HepG2 (cell line): ENCODE measurements around the gene HOXB4. TPM values are rescaled to one million over a fixed set of nuclear protein-coding genes. Genes with fewer than 3 reads are reported as not detected.

Experiments used
- ATAC-seq: fragments of 200-7000 bp; cut with Tn5 transposase; 3 replicates; pipeline ENCODE4 v1.9.1; 2020; ENCODE audit warnings: mild to moderate bottlenecking, moderate library complexity
- BruUV-seq: library from RNA; stranded (reverse); fragments of 400-500 nt; replicated peaks from 2 replicates; lab custom pipeline; 2021; lab: Mats Ljungman, UMichigan
- CTCF ChIA-PET: fragments of 300-600 bp; formaldehyde crosslinking; extraction: SDS; loops from one replicate; lab custom pipeline; 2021; ENCODE audit warnings: low total read pairs, inconsistent platforms, low intra/inter-chr PET ratio; lab: Yijun Ruan, JAX
- POLR2A ChIA-PET: fragments of 350-600 bp; sonication (Branson Sonifier 250); formaldehyde crosslinking; loops from one replicate; lab custom pipeline; 2020; ENCODE audit warnings: antibody characterized with exemption, inconsistent platforms; lab: Yijun Ruan, JAX
- DNase-seq: peaks from one replicate; pipeline ENCODE4 v3.0.0-alpha.2; 2015; ENCODE audit warnings: low spot score
- FAIRE-seq: peaks from 3 replicates; lab custom pipeline; 2011; peaks lifted over from hg19 to GRCh38; lab: Jason Lieb, UNC
- H2AFZ ChIP-seq: one replicate; pipeline ENCODE4 v1.6.1; 2011; ENCODE audit warnings: low read length, inconsistent platforms
- H3K27ac ChIP-seq: fragments of 300-600 bp; 3 replicates; pipeline ENCODE4 v1.8.0; 2011; ENCODE audit warnings: mixed run types, mild to moderate bottlenecking, mixed read lengths, low read length, inconsistent platforms; ENCODE audit not compliant: insufficient read depth; ENCODE audit errors: extremely low read length
- H3K27me3 ChIP-seq, 2 experiments: fragments of 200-600 bp in 1 of 2; 2 replicates in 1 of 2; 3 replicates in 1 of 2; pipeline versions ENCODE4 v1.6.0 to v1.8.0; 2011; ENCODE audit warnings: low read length in 2 of 2, mild to moderate bottlenecking in 2 of 2, moderate library complexity in 2 of 2, inconsistent platforms in 1 of 2; ENCODE audit not compliant: insufficient read depth in 2 of 2, control insufficient read depth in 1 of 2
- H3K36me3 ChIP-seq, 2 experiments: fragments of 200-600 bp in 1 of 2; replicated peaks in 1 of 2; 2 replicates in 1 of 2; 3 replicates in 1 of 2; pipeline versions ENCODE4 v1.5.1 to v1.8.0; 2011; ENCODE audit warnings: low read length in 2 of 2, inconsistent platforms in 1 of 2; ENCODE audit not compliant: insufficient read depth in 2 of 2, control insufficient read depth in 1 of 2
- H3K4me1 ChIP-seq: 2 replicates; pipeline ENCODE4 v1.5.1; 2012; ENCODE audit warnings: low read length, inconsistent platforms; ENCODE audit not compliant: insufficient read depth
- H3K4me2 ChIP-seq: 2 replicates; pipeline ENCODE4 v1.6.0; 2011; ENCODE audit warnings: low read depth, low read length, inconsistent platforms
- H3K4me3 ChIP-seq, 3 experiments: fragments of 200-600 bp in 1 of 3; sonication (generic), shearing (Covaris generic) in 1 of 3; replicated peaks in 1 of 3; 2 replicates each; pipeline ENCODE4 v1.5.1; 2011 to 2016; ENCODE audit warnings: low read length in 3 of 3, inconsistent platforms in 2 of 3, low read depth in 2 of 3, mild to moderate bottlenecking in 2 of 3, control low read depth in 1 of 3, mixed read lengths in 1 of 3; ENCODE audit not compliant: insufficient read depth in 1 of 3
- H3K79me2 ChIP-seq: one replicate; pipeline ENCODE4 v1.6.1; 2011; ENCODE audit warnings: low read length, inconsistent platforms; ENCODE audit not compliant: insufficient read depth
- H3K9ac ChIP-seq: 2 replicates; pipeline ENCODE4 v1.6.0; 2011; ENCODE audit warnings: mild to moderate bottlenecking, low read depth, low read length, inconsistent platforms; ENCODE audit not compliant: insufficient read depth
- H3K9me3 ChIP-seq: 2 replicates; pipeline ENCODE4 v1.5.1; 2012; ENCODE audit warnings: mild to moderate bottlenecking, low read length
- H4K20me1 ChIP-seq: 2 replicates; pipeline ENCODE4 v1.6.0; 2011; ENCODE audit warnings: inconsistent platforms, mild to moderate bottlenecking, low read length, moderate library complexity; ENCODE audit not compliant: insufficient read depth
- EZH2 ChIP-seq: conservative IDR thresholded peaks from 2 replicates; pipeline ENCODE4 v1.6.1; 2012; ENCODE audit warnings: mild to moderate bottlenecking, low read depth, low read length, moderate library complexity
- ZNF253 ChIP-seq: sonication (generic); formaldehyde crosslinking; IDR thresholded peaks from 2 replicates; pipeline ENCODE4 v1.8.0; 2022; ENCODE audit warnings: mild to moderate bottlenecking, missing genetic modification reagents, borderline replicate concordance
- ZNF577 ChIP-seq: sonication (generic); formaldehyde crosslinking; IDR thresholded peaks from 2 replicates; pipeline ENCODE4 v1.4.0; 2020; ENCODE audit warnings: mild to moderate bottlenecking, low read depth, missing genetic modification reagents, borderline replicate concordance
- WGBS: methylation state at CpG from one replicate; pipeline ENCODE4 v1.1.6; 2017; ENCODE audit warnings: low lambda C conversion rate; 5-methylcytosine and 5-hydroxymethylcytosine counted together
- in situ Hi-C: cut with HindIII; loops from 2 replicates; pipeline ENCODE4 v1.10.0; 2017; ENCODE audit warnings: low pct_unique_long_range_greater_than_20kb; ENCODE audit not compliant: extremely low pct_ligation_motif_present
- intact Hi-C: fragments of 100-400 bp; cut with micrococcal nuclease; formaldehyde crosslinking; loops from one replicate; pipeline ENCODE4 v1.10.0; 2022; ENCODE audit not compliant: unreplicated experiment
- polyA plus RNA-seq, 8 experiments: library from polyadenylated mRNA; depleted of rRNA in 3 of 8; stranded (reverse) in 7 of 8; unstranded in 1 of 8; fragments of >200 nt; fragmentation: Illumina TruSeq in 4 of 8; extraction: Trizol in 4 of 8; gene quantifications; 2 replicates each; pipeline versions ENCODE4 v1.2.1 to v1.2.3, GENCODE V29; 2011 to 2016; ENCODE audit warnings: low read depth in 4 of 8, missing spikeins in 1 of 8, mixed read lengths in 1 of 8; ENCODE audit not compliant: insufficient read depth in 1 of 8
- total RNA-seq, 5 experiments: library from RNA; depleted of rRNA; stranded (reverse); fragments of >200 nt; fragmentation: Illumina TruSeq; extraction: Trizol; gene quantifications; 2 replicates each; pipeline ENCODE4 v1.2.3, GENCODE V29; 2016; ENCODE audit warnings: low read depth in 1 of 5

HOXB4 gene
- total and polyA plus RNA-seq, 2 of the 13 experiments (the other 11 are each of a cell fraction or from before 2014, with no cell fraction given), result not detected

DNA sequence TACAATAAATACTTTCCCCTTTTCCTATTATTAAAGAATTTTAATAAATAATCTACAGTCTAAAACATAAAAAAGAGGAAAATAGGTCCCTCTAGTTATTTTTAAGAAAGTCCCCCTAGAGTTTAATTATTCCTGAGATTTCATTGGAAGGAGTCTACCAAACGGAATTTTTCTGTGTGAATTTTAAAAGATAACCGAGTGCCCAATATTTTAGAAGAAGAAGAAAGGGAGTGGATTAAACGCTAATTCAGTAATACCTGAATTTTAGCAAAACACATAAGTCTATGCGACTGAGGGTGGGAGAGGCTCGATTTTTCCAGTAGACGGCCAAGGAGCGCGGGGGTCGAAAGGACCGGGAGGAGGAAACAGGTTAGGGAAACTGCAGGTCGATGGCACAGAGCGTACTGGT lies 35.4 kb downstream of the HOXB4 start:
- Histone ChIP-seq H3K9ac (no peak overlapping the region), H3K27me3 (peaks cover 8 to 85% of the 10 kb centered on the region in 2 experiments)
- no TSS peak for BruUV-seq
- POLR2A ChIA-PET, result no interaction called here
- TF ChIP-seq ZNF577 (CRISPR knock-in tag), result no peak
- TF ChIP-seq, all 625 proteins: peak for 0
- intact Hi-C loops, result no loop called here
- no peaks in the 10 kb centered on the region for H3K4me1 ChIP-seq
- WGBS, result 32% methylated on average over 12 of the region's 12 CpGs
- H3K4me3 ChIP-seq, result no peak overlapping the region
- H2AFZ ChIP-seq, result no peak overlapping the region
- no peak for DNase-seq
- H3K9me3 ChIP-seq, result no peaks in the 10 kb centered on the region
- no peak for FAIRE-seq
- no peak overlapping the region for H3K27ac ChIP-seq
- no peak for ATAC-seq
- H3K36me3 ChIP-seq, result no peaks in the 10 kb centered on the region
- in situ Hi-C loops, result no loop called here
- no peaks in the 10 kb centered on the region for H3K79me2 ChIP-seq
- H3K4me2 ChIP-seq, result no peak overlapping the region
- CTCF ChIA-PET, result no interaction called here
- no peaks in the 10 kb centered on the region for H4K20me1 ChIP-seq

DNA sequence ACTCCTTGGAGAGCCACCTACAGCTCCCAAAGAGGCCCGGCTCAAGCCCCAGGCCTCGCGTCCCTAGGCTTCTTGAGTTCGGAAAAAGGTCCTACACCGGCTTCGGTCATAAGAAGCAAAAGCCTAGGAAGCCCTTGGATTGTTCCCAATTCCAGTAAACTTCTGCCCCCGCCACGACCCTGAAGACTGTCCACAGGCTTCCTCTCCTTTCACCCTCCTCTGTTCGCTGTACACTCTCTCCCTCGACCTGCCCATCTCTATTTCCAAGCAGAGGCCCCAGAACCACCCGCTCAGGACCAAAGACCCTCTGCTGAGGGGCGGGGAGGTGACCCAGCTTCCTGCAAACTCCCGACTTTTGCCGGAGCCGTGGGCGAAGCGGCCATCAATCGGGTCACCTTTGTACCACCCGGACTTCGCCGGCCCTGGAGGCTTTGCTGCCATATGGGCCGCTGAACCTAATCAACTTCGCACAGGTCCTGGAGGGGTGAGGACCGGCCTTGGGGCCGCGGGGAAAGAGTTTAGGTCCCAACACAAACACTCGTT lies 36.0 kb downstream of the HOXB4 start:
- intact Hi-C loops, result no loop called here
- Histone ChIP-seq H3K27me3 (peaks cover 8 to 83% of the 10 kb centered on the region in 2 experiments), H4K20me1 (no peaks in the 10 kb centered on the region), H3K4me1 (no peaks in the 10 kb centered on the region), H3K79me2 (no peaks in the 10 kb centered on the region), H3K9ac (no peak overlapping the region), H3K27ac (no peak overlapping the region), H2AFZ (no peak overlapping the region), H3K4me3 (no peak overlapping the region), H3K36me3 (no peaks in the 10 kb centered on the region), H3K9me3 (no peaks in the 10 kb centered on the region), H3K4me2 (no peak overlapping the region)
- ATAC-seq, result no peak
- TF ChIP-seq EZH2 (peak; percentile 76), ZNF253 (no peak)
- no TSS peak for BruUV-seq
- WGBS, result 36% methylated on average over 27 of the region's 27 CpGs
- no peak for DNase-seq
- in situ Hi-C loops, result no loop called here
- ChIA-PET CTCF (no interaction called here), POLR2A (no interaction called here)
- FAIRE-seq, result no peak
